Kidney (tissue), 14 donors: ENCODE results near the gene SERTM1. TPM values are rescaled to one million over a fixed set of nuclear protein-coding genes. Genes with fewer than 3 reads are reported as not detected.

Source experiments
- DNase-seq, 5 donors: peaks; one replicate each; pipeline ENCODE4 v3.0.0-alpha.2; 2013 to 2020
- FAIRE-seq: peaks from 2 replicates; lab custom pipeline; 2012; peaks lifted over from hg19 to GRCh38; lab: Jason Lieb, UNC
- H3K27ac ChIP-seq, 2 donors: one replicate each; pipeline ENCODE4 v1.7.0; 2013; ENCODE audit warnings: low read depth in 2 of 2, low read length in 2 of 2, inconsistent platforms in 1 of 2
- H3K27me3 ChIP-seq: one replicate; pipeline ENCODE4 v1.7.1; 2013; ENCODE audit warnings: low read length, inconsistent platforms; ENCODE audit not compliant: control insufficient read depth, insufficient read depth
- H3K36me3 ChIP-seq, 3 donors: one replicate each; pipeline versions ENCODE4 v1.7.0 to v1.7.1; 2013; ENCODE audit warnings: low read length in 3 of 3, control low read depth in 1 of 3, inconsistent platforms in 1 of 3; ENCODE audit not compliant: insufficient read depth in 3 of 3, control insufficient read depth in 2 of 3
- H3K4me1 ChIP-seq, 3 donors: one replicate each; pipeline versions ENCODE4 v1.7.0 to v1.7.1; 2013; ENCODE audit warnings: low read length in 3 of 3, inconsistent platforms in 1 of 3, low read depth in 1 of 3; ENCODE audit not compliant: control insufficient read depth in 2 of 3, insufficient read depth in 2 of 3
- H3K4me3 ChIP-seq, 3 donors: one replicate each; pipeline versions ENCODE4 v1.7.0 to v1.8.1; 2013; ENCODE audit warnings: low read length in 3 of 3, control low read depth in 1 of 3, inconsistent platforms in 1 of 3
- H3K9ac ChIP-seq, 3 donors: one replicate each; pipeline versions ENCODE4 v1.7.0 to v1.7.1; 2013; ENCODE audit warnings: low read length in 3 of 3, control low read depth in 1 of 3, inconsistent platforms in 1 of 3
- H3K9me3 ChIP-seq, 3 donors: one replicate each; pipeline versions ENCODE4 v1.7.0 to v1.7.1; 2013; ENCODE audit warnings: low read length in 3 of 3, control low read depth in 1 of 3, inconsistent platforms in 1 of 3; ENCODE audit not compliant: control insufficient read depth in 2 of 3, insufficient read depth in 1 of 3
- intact Hi-C: fragments of 100-400 bp; cut with DNase I; formaldehyde crosslinking; loops from one replicate; pipeline ENCODE4 v1.11.1; 2022
- polyA plus RNA-seq: library from polyadenylated mRNA; stranded (reverse); fragments of 350-450 nt; fragmentation: Illumina TruSeq; extraction: RNeasy Lipid Tissue Mini Kit (QIAGEN cat#74804); gene quantifications from one replicate; pipeline ENCODE4 v1.2.3, GENCODE V29; 2014; ENCODE audit warnings: low read depth, low replicate concordance; ENCODE audit not compliant: insufficient read depth
- total RNA-seq: library from RNA; stranded (reverse); fragmentation: NEBNext Ultra II Directional; extraction: Animal tissue kit (Norgen Biotek cat#: 25700); gene quantifications from one replicate; pipeline ENCODE4 v1.2.1, GENCODE V29; 2021
- TF ChIP-seq, protein P1 (sequence below): IDR thresholded peaks from 3 replicates; pipeline ENCODE4 v1.5.1; 2012; ENCODE audit warnings: mild to moderate bottlenecking, moderate library complexity, borderline replicate concordance; ENCODE audit not compliant: insufficient read depth; ENCODE audit errors: extremely low read depth
- donor health status: control.
- donor health status: control.
- donor health status: control.
- donor health status: control.
- donor health status: control.
- donor health status: DM: yes; HTN: yes; CAD: no.
- donor health status: Normal renal cell carcinoma (clear cell type).

SERTM1 gene
- total and polyA plus RNA-seq, 2 donors from 2014 or later, result not detected

DNA sequence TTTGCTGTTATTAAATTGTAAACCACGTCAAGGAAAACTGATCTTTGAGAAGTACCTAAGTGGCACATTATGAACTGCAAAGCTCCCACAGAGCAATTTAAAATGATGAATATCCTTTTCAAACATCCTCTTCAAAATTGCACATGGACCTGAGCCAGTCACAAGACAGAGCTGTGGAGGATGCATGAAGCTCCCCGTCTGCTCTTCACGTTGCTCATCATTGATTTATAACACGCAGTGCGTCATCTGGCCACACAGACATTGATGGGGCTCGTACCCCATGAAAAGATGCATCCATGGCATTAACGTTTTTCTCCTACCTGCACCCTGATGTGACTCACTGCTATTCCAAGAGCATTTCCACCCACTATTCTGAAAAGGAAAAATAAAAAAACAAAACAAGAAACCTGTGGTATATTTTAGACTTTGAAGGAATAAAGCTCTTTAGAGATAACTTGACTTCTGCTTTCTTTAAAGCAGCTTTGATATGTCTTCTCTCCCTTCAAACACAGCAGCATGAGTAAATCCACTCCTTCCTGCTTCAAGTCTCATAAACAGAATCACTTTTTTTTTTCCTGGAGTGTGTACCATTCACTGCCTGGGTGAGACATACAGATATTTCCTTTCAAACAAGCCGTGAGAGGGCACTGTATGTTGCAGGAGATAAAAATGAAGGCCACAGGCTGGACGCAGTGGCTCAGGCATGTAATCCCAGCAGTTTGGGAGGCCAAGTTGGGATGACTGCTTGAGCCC, 7.2 kb upstream of the SERTM1 start:
- TF ChIP-seq, protein P1, sequence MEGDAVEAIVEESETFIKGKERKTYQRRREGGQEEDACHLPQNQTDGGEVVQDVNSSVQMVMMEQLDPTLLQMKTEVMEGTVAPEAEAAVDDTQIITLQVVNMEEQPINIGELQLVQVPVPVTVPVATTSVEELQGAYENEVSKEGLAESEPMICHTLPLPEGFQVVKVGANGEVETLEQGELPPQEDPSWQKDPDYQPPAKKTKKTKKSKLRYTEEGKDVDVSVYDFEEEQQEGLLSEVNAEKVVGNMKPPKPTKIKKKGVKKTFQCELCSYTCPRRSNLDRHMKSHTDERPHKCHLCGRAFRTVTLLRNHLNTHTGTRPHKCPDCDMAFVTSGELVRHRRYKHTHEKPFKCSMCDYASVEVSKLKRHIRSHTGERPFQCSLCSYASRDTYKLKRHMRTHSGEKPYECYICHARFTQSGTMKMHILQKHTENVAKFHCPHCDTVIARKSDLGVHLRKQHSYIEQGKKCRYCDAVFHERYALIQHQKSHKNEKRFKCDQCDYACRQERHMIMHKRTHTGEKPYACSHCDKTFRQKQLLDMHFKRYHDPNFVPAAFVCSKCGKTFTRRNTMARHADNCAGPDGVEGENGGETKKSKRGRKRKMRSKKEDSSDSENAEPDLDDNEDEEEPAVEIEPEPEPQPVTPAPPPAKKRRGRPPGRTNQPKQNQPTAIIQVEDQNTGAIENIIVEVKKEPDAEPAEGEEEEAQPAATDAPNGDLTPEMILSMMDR, result no peak
- FAIRE-seq, result no peak
- intact Hi-C loops, result no loop called here

DNA sequence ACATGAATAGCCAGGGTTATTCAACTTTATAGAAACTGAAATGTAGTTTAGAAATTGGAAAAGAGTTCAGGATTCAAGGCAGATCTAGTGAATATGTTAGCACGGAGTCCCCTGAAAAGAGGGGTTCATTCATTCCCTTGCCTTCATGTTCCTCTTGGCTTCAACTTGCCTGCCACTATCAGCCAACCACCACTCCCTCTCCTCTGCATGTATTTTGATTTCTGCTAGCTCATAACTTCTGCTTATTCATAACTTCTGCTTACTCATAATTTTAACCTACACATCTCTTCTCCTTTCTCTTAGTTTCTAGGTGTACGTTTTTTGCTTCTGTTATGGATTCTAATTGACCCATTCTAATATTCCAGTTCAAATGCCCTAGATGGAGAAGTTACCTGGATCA, 5.5 kb upstream of the SERTM1 start:
- Histone ChIP-seq H3K36me3 (no peaks in the 10 kb centered on the region), H3K9ac (no peak overlapping the region), H3K4me3 (no peak overlapping the region), H3K4me1 (no peaks in the 10 kb centered on the region), H3K27me3 (peaks cover 5% of the 10 kb centered on the region), H3K9me3 (no peaks in the 10 kb centered on the region), H3K27ac (no peak overlapping the region)
- TF ChIP-seq, protein P1, result no peak
- DNase-seq (no peak), FAIRE-seq (no peak)
- intact Hi-C loops, result no loop called here

More for the DNA sequence above, 7.2 kb upstream of the SERTM1 start:
- H3K4me3 ChIP-seq, result no peak overlapping the region
- no peaks in the 10 kb centered on the region for H3K9me3 ChIP-seq
- H3K4me1 ChIP-seq, result no peaks in the 10 kb centered on the region
- no peak overlapping the region for H3K27ac ChIP-seq
- H3K36me3 ChIP-seq, result no peaks in the 10 kb centered on the region
- H3K27me3 ChIP-seq, result no peaks in the 10 kb centered on the region
- H3K9ac ChIP-seq, result no peak overlapping the region
- peak in 1 of 5 donors; percentile 24 for DNase-seq

DNA sequence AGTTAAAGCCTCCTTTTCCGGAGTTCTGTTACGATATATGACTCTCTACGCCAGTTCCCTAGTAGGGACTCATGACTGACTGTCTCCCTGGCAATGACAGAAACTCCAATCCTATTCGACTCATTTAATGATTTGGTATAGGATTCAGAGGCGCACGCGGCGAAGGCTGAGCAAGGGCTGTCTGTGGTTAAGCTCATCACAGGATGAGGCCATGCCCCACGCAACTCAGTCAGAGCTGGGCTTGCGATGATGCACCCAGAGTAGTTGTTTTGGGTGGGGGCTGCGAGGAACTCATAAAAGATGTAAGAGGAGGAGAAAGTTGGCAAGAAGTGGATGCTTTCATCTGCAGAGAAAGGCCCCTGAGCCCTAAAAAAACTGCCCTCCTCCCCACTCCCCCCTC, 468 bp upstream of the SERTM1 start:
- FAIRE-seq, result no peak

More for the DNA sequence above, 468 bp upstream of the SERTM1 start:
- TF ChIP-seq, protein P1, result no peak
- peaks cover 0 to 3% (median 0%) of the 10 kb centered on the region in 3 donors for H3K4me1 ChIP-seq
- intact Hi-C loops, result no loop called here
- H3K4me3 ChIP-seq, result no peak overlapping the region
- no peak overlapping the region for H3K9ac ChIP-seq
- no peaks in the 10 kb centered on the region for H3K9me3 ChIP-seq
- no peaks in the 10 kb centered on the region for H3K36me3 ChIP-seq
- peak in 3 of 5 donors; percentile 4 to 43 (median 12) for DNase-seq
- H3K27me3 ChIP-seq, result peaks cover 16% of the 10 kb centered on the region
- H3K27ac ChIP-seq, result no peak overlapping the region
